Activated CD4-positive, CD25-positive, alpha-beta regulatory T cell (primary cell): ENCODE results near the gene ARMC9.
"Not testable (repeated sequence)": the region's sequence is repeated elsewhere in the genome, so short reads cannot be mapped to it uniquely, and the experiment has no call there.

ENCODE experiments used
- DNase-seq, 4 experiments: peaks; one replicate each; lab custom pipeline; 2025; lab: John Stamatoyannopoulos, UW

ARMC9 gene

GRCh38 chr2:231362555-231363184, 164.2 kb downstream of the ARMC9 start:
- DNase-seq, result no peak

GRCh38 chr2:231364061-231364460, 165.6 kb downstream of the ARMC9 start:
- no peak for DNase-seq

- DNase-seq, result no peak
Measured at GRCh38 chr2:231364961-231365810, 166.8 kb downstream of the ARMC9 start.

- no peak for DNase-seq
Measured at GRCh38 chr2:231367178-231367577, 168.7 kb downstream of the ARMC9 start.

DNA sequence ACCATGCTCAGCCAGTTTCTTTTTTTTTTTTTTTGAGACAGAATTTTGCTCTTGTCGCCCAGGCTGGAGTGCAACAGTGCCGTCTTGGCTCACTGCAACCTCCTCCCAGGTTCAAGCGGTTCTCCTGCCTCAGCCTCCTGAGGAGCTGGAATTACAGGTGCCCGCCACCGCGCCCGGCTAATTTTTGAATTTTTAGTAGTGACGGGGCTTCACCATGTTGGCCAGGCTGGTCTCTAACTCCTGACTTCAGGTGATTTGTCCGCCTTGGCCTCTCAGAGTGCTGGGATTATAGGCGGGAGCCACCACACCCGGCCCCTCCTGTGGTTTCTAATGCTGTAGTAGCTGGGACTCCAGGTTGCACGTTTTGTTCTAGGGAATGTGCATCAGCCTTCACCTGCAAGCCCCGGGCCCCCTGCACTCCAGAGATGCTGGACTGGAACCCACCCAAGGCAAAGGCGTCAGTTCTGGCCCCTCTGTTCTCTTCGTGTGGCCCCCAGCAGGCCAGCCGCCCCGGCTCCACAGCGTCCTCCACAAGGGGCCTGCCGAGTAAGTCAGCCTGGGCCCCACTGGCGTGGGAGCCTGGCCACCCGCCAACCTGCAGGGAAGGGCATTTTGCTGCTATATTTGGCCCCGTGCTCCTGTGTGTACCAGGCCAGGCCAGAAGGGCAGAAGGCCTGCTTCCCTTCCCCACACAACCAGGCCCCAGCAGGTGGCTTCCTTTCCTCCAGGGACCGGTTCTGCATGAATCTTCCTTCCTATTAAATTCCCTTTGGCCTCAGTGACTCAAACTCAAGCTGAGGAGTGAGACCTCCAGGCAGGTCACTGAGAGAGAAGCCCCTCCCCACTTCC, 171.4 kb downstream of the ARMC9 start:
- no peak for DNase-seq

DNA sequence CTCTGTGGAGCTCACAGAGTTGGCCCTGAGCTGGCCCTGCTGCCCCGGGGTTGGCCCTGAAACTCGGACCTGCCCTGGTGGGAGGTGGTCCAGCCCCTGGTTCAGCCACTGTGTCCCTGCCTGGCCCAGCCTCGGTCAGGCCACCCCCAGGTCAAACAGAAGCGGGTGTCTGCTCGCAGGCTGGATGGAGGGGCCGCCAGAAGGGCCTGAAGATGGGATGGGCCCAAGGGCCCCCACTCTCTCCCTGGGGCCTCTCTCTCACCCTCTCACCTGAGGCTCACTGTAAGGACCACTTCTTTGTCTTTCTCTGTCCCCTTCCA, 172.0 kb downstream of the ARMC9 start:
- no peak for DNase-seq

DNA sequence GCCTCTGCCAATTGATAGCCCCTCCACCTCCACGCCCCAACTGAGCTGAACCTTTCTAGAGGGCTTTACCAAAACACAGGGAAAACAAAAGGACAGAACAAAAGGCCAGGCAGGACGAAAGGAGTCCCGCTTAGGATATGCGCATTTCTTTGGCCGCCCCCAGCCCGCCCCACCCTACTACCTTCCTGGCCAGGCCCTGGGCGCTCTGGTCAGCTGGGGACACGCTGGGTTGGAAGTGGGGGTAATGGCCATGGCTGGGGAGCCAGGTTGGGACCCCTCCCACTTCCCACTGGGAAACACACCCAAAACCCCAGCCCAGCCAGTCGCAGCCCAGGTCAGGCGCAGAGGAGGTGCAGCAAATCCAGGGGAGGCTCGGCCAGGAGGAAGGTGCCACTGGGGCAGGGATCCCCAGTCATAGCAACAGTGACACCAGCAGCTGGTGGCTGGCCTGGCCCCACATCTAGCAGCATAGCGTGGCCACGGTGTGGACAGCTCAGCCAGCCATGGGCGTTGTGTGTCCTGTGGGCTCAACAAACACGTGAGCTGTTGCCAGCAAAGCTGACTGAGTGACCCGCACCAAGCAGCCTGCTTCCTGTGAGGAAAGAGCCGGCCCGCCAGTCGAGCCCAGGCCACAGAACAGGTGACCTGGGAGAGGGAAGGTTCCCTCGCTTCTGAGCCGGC, 172.5 kb downstream of the ARMC9 start:
- no peak for DNase-seq

GRCh38 chr2:231371430-231372054, 173.1 kb downstream of the ARMC9 start:
- DNase-seq, result no peak

GRCh38 chr2:231372326-231372725, 173.9 kb downstream of the ARMC9 start:
- DNase-seq, result no peak

- no peak for DNase-seq
Measured at GRCh38 chr2:231373184-231373583, 174.8 kb downstream of the ARMC9 start.

DNA sequence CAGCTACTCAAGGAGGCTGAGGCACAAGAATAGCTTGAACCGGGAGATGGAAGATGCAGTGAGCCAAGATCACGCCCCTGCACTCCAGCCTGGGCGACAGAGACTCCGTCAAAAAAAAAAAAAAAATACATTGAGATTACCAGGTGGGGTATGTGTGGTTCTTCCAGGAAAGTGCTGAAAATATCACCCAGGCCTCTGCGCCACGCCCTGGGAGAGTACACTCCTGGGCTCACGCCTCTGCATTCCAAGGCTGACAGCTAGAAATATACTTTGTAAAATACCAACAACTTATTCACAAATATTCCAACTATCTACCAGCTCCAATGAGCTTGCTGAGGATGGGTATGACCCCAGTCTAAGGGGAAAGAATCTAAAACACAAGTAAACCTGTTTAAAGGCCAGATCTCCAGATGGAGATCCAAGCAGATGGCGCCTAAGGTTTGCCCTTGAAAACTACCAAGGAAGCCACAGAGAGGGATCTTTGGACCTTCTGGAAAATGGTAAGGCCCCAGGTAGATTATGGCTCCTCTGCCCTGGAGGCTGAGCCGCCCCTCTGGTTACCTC, 175.4 kb downstream of the ARMC9 start:
- DNase-seq, result no peak

DNA sequence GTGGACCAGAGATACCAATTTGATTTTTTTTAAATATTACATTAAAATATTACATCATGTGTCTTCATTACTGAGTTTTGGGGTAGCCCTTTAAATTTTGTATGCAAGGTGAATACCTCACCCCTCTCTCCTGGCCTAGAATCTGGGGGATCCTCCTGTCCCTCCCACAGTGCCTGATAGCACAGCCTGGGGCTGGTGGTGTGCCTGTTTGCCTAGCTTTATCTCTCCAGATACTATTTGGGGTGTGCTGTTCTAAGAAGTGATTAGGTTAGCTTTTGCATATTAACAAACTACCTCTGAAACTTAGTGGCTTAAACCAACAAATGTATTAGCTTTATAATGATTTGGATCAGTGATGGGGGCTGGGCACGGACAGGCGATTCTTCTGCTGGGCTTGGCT, 176.3 kb downstream of the ARMC9 start:
- DNase-seq, result no peak

GRCh38 chr2:231375994-231376615, 177.7 kb downstream of the ARMC9 start:
- not testable (repeated sequence) for DNase-seq

GRCh38 chr2:231376857-231377256, 178.4 kb downstream of the ARMC9 start:
- no peak for DNase-seq

DNA sequence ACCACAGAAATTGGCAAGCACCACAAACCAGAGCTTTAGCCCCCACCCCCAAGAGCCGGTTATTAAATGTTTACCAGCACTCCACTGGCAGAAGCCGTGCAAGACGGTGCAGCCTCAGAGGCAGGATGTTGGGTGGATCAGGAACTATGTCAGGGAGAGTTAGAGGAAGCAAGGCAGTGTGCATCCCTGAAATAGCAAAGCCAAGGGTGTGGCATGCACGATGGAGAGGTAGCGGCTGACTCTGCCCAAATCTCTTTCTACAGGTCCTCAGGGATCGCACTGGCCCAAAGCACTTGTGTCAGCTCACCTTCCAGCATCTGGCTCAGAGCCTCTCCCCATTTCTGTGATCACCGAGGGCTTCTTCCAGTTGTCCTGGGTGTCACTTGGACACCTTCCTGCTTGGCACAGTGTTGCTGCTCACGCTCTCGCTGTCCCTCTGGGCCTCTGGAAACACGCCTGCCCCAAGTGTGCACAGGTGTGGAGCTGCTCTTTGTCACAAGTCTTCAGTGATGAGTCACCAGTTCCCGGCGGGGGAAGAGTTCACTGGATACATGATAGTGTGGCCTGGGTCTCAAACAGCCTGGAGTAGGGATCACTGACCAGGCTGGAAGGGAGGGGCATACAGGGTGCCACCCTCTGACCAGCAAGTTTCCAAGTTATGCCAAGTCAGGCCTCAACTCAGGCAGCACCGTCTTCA, 179.7 kb downstream of the ARMC9 start:
- DNase-seq, result no peak

DNA sequence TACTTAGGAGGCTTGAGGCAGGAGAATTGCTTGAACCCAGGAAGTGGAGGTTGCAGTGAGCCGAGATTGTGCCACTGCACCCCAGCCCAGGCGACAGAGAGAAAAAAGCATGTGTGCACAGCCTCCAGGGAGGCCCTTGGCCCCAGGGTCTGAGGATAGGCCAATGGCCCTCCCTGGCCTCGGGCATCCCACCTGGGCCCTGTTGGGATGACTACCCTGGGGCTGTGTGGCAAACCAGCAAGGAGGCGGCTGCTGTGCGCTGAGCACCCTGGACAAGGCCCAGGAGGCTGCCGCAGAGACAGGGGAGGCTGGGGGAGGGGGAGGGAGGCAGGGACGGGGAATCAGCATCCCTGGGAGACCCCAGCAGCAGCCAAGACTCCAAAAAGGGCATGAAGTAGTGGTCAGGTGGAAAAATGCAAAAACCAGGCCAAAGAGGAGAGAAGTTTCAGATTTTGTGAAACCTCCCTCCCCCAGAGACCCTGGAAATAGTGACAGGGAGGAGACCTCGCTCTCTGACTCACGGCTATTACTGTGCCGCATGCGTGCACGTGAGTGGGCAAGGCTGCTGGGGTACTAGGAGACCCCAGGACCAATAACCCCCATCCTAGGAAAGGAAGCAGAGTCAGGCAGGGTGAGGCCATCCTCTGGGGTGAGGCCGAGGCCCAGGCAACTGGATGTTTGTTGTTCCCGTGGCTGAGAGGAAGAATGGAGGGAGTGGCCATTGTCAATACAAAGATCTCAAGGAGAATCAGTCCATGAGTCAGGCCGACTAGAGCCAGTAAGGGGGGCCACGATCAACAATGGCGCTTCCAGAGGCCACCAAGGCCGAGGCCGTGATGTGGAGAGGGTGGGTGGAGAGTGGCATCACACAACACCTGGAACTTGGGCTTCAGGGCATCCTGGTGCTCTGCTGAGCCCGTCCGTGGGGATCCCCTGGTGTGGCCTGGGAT, 181.1 kb downstream of the ARMC9 start:
- no peak for DNase-seq

DNA sequence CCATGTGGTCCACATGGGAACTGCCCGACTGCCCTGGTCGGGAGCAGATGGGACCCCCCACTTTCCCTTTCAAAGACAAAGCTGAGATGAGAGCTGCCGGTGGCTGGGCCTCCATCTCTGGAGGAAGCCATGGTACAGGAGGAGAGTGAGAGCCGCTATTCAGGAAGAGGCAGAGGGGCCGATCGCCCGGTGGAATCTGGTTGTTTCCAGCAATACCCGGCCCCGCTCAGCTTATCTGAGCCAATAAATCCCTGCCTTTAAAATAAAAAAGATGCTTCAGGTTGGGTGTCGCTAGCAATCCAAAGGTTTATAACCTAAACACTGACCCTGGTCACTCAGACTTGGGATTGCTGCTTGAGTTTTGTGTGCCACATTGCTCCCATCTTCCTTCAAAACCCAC, 181.9 kb downstream of the ARMC9 start:
- no peak for DNase-seq

GRCh38 chr2:231380991-231381847, 182.8 kb downstream of the ARMC9 start:
- no peak for DNase-seq
